ENCODE measurements around the gene ABLIM3.
"Not testable (repeated sequence)": the region's sequence is repeated elsewhere in the genome, so short reads cannot be mapped to it uniquely, and the experiment has no call there.

Gene ABLIM3

GRCh38 chr5:149185067-149185466 lies 43.8 kb downstream of the ABLIM3 start:
- TF ChIP-seq, protein P1, sequence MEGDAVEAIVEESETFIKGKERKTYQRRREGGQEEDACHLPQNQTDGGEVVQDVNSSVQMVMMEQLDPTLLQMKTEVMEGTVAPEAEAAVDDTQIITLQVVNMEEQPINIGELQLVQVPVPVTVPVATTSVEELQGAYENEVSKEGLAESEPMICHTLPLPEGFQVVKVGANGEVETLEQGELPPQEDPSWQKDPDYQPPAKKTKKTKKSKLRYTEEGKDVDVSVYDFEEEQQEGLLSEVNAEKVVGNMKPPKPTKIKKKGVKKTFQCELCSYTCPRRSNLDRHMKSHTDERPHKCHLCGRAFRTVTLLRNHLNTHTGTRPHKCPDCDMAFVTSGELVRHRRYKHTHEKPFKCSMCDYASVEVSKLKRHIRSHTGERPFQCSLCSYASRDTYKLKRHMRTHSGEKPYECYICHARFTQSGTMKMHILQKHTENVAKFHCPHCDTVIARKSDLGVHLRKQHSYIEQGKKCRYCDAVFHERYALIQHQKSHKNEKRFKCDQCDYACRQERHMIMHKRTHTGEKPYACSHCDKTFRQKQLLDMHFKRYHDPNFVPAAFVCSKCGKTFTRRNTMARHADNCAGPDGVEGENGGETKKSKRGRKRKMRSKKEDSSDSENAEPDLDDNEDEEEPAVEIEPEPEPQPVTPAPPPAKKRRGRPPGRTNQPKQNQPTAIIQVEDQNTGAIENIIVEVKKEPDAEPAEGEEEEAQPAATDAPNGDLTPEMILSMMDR (IDR thresholded peaks at IDR 0.05; ENCODE audit: insufficient read depth, low read length, missing control alignments), result no peak
- H3K4me3 ChIP-seq (ENCODE audit: low read depth, low read length), result no peak overlapping the region
- ChIA-PET POLR2A (no interaction called here), CTCF (interaction anchor here (1.6 to 2.3 kb wide), 2 partner anchors 11 to 44 kb away, joined by 7 to 8 read pairs; partner anchors contain the start of gene ABLIM3)
- DNase-seq (ENCODE audit: low read depth, low spot score), result no peak

DNA sequence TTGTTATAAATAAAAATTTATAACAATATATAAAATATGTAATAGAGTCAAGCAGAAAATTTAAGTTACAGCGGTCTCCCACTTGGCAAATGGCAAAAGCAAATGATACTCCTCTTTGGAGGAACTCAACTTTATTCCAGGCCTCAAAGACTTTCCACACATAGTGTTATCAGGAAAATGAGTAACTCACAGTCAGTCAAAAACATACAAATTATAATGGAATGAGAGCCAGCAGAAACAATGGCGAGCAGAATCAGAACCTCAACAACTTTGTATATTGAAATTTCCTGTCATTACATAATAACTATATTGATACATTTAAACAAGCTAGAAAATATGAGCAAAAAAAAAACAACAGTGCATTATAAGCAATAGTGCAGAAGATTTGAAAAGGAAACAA lies 45.2 kb downstream of the ABLIM3 start:
- H3K4me3 ChIP-seq (ENCODE audit: low read depth, low read length), result no peak overlapping the region
- no peak for DNase-seq (ENCODE audit: low read depth, low spot score)
- CTCF ChIA-PET, result interaction anchor here (0.8 to 2.3 kb wide), 3 partner anchors 9 to 46 kb away, joined by 3 to 8 read pairs (median 3); partner anchors contain the start of gene ABLIM3
- TF ChIP-seq, protein P1 (IDR thresholded peaks at IDR 0.05; ENCODE audit: insufficient read depth, low read length, missing control alignments), result no peak
- POLR2A ChIA-PET, result no interaction called here

GRCh38 chr5:149187617-149188016 lies 46.3 kb downstream of the ABLIM3 start:
- POLR2A ChIA-PET; DNase-seq (ENCODE audit: low read depth, low spot score); H3K4me3 ChIP-seq (ENCODE audit: low read depth, low read length): not testable (repeated sequence)
- CTCF ChIA-PET, result interaction anchor here (1.1 kb wide), 1 partner anchor 47 kb away, joined by 3 read pairs; the partner anchor contains the start of gene ABLIM3

DNA sequence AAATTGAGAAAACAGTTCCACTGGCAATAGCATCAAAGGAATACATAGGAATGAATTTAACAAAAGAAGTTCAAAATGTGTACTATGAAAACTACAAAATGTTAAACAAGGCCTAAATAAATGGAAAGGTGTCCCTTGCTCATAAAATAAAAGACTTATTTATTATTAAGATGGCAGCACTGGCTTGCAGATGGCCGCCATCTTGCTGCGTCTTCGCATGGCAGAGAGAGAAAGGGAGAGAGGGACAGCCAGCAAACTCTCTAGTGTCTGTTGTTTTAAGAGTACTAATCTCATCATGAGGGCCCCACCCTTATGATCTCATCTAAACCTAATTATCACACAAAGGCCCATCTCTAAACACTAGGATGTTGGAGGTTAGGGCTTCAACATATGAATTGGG lies 47.1 kb downstream of the ABLIM3 start:
- CTCF ChIA-PET, result interaction anchor here (1.1 kb wide), 1 partner anchor 45 kb away, joined by 4 read pairs; no protein-coding TSS in a partner anchor
- TF ChIP-seq, protein P1 (IDR thresholded peaks at IDR 0.05; ENCODE audit: insufficient read depth, low read length, missing control alignments), result no peak
- POLR2A ChIA-PET, result no interaction called here
- no peak for DNase-seq (ENCODE audit: low read depth, low spot score)
- H3K4me3 ChIP-seq (ENCODE audit: low read depth, low read length), result no peak overlapping the region

- TF ChIP-seq, protein P1 (IDR thresholded peaks at IDR 0.05; ENCODE audit: insufficient read depth, low read length, missing control alignments), result no peak
- no peak overlapping the region for H3K4me3 ChIP-seq (ENCODE audit: low read depth, low read length)
- POLR2A ChIA-PET, result no interaction called here
- CTCF ChIA-PET, result interaction anchor here (1.0 to 2.4 kb wide), 2 partner anchors 9 kb away, joined by 3 to 8 read pairs; no protein-coding TSS in a partner anchor
- DNase-seq (ENCODE audit: low read depth, low spot score), result no peak
These were observed 54.1 kb downstream of the ABLIM3 start for GRCh38 chr5:149195337-149195887.

GRCh38 chr5:149195962-149196361 lies 54.7 kb downstream of the ABLIM3 start:
- no peak overlapping the region for H3K4me3 ChIP-seq (ENCODE audit: low read depth, low read length)
- DNase-seq (ENCODE audit: low read depth, low spot score), result no peak
- CTCF ChIA-PET, result interaction anchor here (1.0 to 2.4 kb wide), 2 partner anchors 8 to 10 kb away, joined by 3 to 8 read pairs; no protein-coding TSS in a partner anchor
- TF ChIP-seq, protein P1 (IDR thresholded peaks at IDR 0.05; ENCODE audit: insufficient read depth, low read length, missing control alignments), result no peak
- POLR2A ChIA-PET, result no interaction called here

- no peak overlapping the region for H3K4me3 ChIP-seq (ENCODE audit: low read depth, low read length)
- ChIA-PET CTCF (no interaction called here), POLR2A (no interaction called here)
- TF ChIP-seq, protein P1 (IDR thresholded peaks at IDR 0.05; ENCODE audit: insufficient read depth, low read length, missing control alignments), result no peak
- no peak for DNase-seq (ENCODE audit: low read depth, low spot score)
These were observed 56.9 kb downstream of the ABLIM3 start for GRCh38 chr5:149198148-149198547.

Data from AG04449 (cell line).